ENCODE data around the gene SPINT1.

SPINT1 gene

DNA sequence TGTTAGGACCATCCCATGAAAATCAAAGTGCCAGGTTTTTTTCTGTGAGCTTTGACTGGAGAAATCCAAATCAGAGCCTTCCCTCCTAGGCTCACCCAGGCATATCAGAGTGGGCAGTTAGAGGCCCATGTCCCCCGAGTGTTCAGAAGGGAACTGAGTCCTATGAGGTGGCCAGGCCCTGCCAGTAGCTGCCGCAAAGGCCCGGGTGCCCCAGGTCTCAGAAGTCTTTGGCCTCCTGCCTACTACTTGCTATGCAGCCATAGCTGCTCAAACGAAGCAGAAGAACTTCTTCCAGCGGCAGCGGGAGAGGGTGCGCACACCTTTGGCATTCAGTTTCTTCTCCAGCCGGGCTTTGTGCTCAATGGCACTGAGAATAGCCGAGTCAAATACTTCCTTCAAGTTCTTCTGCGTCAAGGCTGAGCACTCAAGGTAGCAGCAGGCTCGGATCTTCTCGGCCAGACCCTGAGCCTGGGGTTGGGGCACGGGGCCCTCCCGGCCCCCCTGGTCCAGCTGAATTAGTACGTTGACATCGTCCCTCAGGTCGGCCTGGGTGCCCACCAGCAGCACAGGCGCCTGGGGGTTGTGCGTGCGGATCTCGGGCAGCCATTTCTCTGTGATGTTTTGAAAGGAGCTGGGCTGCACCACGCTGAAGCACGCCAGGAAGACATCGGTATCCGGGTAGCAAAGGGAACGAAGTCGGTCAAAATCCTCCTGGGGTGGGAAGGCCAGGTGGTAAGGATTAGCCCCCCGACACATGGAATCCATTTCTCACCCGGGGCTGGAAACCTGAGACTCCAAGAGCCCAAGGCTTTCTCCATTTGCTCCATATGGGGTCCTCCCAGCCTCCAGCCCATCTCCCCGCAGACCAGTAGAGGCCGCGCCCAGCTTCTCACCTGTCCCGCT, 29.2 kb downstream of the SPINT1 start:
- TF ChIP-seq CTCF (IDR thresholded peaks at IDR 0.05; ENCODE audit: control extremely low read depth, extremely low read depth, low read depth, missing control alignments): no peak
- ChIA-PET POLR2A (interaction anchor here (0.5 to 3.4 kb wide), 9 partner anchors 11 to 463 kb away, joined by 3 to 16 read pairs (median 10); partner anchors contain the start of gene VPS18), CTCF (interaction anchor here (0.8 to 17.9 kb wide), 9 partner anchors 7 to 201 kb away, joined by 3 to 294 read pairs (median 38); partner anchors contain the start of genes DLL4 and VPS18)
- no peak for DNase-seq (ENCODE audit: extremely low spot score)

GRCh38 chr15:40873694-40874561, 30.1 kb downstream of the SPINT1 start, which contains the start of gene RHOV:
RHOV (minus strand) TSS chr15:40874234; CDS start chr15:40874139, 95 bp downstream.
- TF ChIP-seq CTCF (IDR thresholded peaks at IDR 0.05; ENCODE audit: control extremely low read depth, extremely low read depth, low read depth, missing control alignments): peak; percentile 68
- CTCF ChIA-PET: interaction anchor here (0.8 to 17.9 kb wide), 9 partner anchors 6 to 202 kb away, joined by 3 to 294 read pairs (median 38); partner anchors contain the start of genes DLL4 and VPS18
- DNase-seq (ENCODE audit: extremely low spot score): peak; percentile 84
- POLR2A ChIA-PET: interaction anchor here (0.5 to 2.7 kb wide), 9 partner anchors 11 to 462 kb away, joined by 3 to 16 read pairs (median 7); partner anchors contain the start of gene VPS18

DNA sequence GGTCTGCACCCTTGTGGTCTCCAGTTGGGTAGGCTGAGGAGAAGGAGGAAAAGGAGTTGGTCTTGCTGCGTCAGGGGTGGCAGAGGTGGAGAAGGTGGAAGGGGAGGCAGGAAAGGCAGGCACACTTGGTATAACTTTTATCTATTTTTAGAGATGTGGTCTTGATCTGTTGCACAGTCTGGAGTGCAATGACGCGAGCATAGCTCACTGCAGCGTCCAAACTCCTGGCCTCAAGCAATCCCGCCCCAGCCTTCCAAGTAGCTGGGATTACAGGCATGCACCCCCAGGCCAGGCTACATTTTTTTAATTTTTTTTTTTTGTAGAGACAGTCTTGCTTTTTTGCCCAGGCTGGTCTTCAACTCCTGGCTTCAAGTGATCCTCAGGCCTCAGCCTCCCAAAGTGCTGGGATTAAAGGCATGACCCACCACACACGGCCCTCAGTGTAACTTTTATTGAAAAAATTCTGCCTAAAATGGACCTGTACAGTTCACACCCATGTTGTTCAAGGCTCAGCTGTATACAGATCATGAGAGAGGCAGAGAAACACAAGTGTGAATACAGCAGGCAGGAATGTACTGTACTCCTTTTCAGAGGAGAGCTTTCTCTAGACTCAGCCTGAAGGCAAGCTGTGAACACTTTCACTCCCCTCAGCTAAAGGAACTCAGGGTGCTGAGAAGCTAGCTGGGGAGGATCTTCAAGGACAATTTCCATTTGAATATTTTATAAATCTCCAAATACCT, 32.3 kb downstream of the SPINT1 start:
- ChIA-PET CTCF (interaction anchor here (1.0 to 17.9 kb wide), 4 partner anchors 9 to 20 kb away, joined by 3 to 294 read pairs (median 6); partner anchors contain the start of gene VPS18), POLR2A (no interaction called here)
- no peak for DNase-seq (ENCODE audit: extremely low spot score)
- no peak for TF ChIP-seq CTCF (IDR thresholded peaks at IDR 0.05; ENCODE audit: control extremely low read depth, extremely low read depth, low read depth, missing control alignments)

DNA sequence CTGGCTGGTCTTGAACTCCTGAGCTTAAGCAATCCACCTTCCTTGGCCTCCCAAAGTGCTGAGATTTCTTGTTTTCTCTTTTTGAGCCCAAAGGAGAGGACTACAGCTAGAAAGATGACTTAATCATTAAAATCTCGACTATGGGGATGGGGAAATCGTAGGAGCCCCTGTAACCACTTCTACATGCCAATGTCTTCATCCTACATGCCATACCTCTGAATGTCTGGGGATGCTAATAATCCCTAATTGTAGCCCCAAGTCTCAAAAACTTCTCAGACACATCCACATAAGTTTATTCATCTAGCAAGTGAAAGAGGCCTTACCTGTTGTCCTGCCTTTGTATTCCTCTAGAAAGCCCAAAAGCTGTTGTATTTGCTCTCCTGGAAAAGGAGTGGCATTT, 33.8 kb downstream of the SPINT1 start:
- POLR2A ChIA-PET: no interaction called here
- CTCF ChIA-PET: interaction anchor here (0.7 to 17.9 kb wide), 5 partner anchors 7 to 64 kb away, joined by 3 to 294 read pairs (median 25); partner anchors contain the start of genes RHOV and VPS18
- no peak for TF ChIP-seq CTCF (IDR thresholded peaks at IDR 0.05; ENCODE audit: control extremely low read depth, extremely low read depth, low read depth, missing control alignments)
- DNase-seq (ENCODE audit: extremely low spot score): no peak

- POLR2A ChIA-PET: no interaction called here
- CTCF ChIA-PET: interaction anchor here (0.9 to 17.9 kb wide), 6 partner anchors 8 to 141 kb away, joined by 3 to 294 read pairs (median 15); partner anchors contain the start of genes RHOV and VPS18
- TF ChIP-seq CTCF (IDR thresholded peaks at IDR 0.05; ENCODE audit: control extremely low read depth, extremely low read depth, low read depth, missing control alignments): no peak
- DNase-seq (ENCODE audit: extremely low spot score): peak; percentile 74
Observed at GRCh38 chr15:40878785-40879184, 34.9 kb downstream of the SPINT1 start.

Data from GM10248 (cell line).